HG02852 (cell line): ENCODE results near the gene CLDN14.
"Not testable (repeated sequence)": the region's sequence is repeated elsewhere in the genome, so short reads cannot be mapped to it uniquely, and the experiment has no call there.

Source experiments
- ATAC-seq: cut with Tn5 transposase; IDR thresholded peaks from one replicate; pipeline ENCODE4 v1.9.1; 2021; ENCODE audit warnings: mild to moderate bottlenecking, moderate library complexity; ENCODE audit not compliant: unreplicated experiment

CLDN14 gene

DNA sequence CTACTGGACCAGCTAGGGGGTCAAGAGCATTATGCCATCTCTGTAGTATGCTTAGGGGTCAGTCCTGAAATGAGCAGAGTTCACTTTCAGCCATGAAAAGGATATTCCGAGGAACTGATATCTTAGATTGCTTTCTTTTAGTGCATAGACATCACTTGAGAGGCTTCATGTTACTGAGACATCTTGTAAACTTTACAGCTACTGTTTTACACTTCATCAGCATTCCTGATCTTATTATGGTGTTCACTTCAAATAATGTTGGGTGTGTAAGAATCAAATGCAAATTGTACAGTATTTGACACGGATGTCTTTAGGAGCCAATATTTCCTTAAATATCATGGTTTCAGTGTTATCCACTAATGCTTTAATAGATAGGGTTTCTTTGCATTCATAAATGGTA, 22.4 kb upstream of the CLDN14 start:
- no peak for ATAC-seq

DNA sequence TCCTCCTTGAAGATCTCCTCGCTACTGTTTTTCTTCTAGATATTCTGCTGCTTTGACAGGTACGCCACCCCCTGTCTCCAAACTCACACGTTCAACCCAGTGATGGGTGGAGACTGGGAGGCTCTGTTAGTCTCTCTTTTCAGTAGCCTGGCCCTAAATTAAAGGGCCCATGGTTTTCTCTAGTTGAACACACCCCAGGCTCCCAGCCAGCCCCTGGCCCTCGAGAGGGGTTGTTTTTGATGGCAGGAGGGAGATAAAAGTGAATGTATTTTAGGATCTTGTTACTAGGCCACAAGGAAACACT, 21.6 kb upstream of the CLDN14 start:
- no peak for ATAC-seq

DNA sequence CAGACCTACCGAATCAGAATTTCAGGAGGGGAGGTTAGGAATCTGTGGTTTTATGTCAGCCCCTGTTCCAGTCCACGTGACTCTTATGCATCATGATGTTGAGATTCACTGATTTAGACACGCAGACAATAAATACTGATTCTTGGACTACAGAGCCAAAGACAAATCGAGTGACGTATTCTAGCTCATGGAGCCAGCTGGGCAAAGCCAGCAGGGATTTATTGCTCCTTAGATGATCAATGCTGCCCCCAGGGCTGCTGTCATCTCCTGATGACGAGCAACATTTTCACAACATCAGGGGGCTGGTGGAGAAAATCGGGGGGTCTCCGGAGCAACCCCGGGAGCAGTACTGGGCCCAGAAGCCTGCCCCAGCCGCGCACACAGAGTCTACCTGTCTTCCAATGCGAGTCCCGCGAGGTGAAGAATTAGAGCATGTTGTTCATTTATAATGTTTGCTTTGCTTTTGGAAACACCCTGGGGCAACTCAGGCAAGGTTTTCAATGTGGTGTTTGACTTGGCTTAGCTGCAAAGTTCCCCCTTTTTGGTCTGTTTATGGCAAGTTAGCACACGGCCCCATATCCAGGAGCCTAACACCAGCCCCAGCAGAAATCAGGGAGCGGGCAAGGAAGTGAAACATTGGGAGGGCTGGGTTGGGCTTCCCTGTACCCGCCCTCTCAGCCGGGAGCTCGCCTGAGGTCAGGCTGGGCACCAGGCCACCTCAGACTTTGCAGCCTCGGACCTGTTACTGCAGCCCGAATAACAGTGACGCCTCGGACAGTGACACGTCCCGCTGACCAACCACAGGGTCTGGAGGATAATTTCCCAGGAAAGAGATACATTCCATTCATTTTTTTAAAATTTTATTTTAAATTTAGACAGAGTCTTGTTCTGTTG, 19.9 kb upstream of the CLDN14 start:
- no peak for ATAC-seq

GRCh38 chr21:36494557-36494956, 14.6 kb upstream of the CLDN14 start:
- no peak for ATAC-seq

- no peak for ATAC-seq
Observed at GRCh38 chr21:36491209-36491910, 11.4 kb upstream of the CLDN14 start.

DNA sequence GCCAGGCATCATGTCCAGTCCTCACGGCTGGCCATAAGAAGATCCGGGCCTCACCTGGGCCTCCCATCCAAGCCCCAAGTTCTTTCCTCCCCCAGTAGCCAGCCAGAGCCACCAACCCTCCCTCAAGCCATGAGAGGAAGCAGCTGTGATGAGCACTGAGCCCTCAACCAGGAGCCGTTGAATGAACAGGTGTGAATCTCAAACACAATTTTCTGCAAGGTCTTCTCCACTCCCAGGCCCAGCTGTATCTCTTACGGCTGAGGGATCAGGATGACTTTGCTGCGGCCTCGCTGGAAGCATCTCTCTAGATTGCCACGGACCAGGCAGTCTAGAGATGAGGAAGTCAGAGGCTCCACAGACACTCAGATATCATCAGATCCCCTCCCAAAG, 9.8 kb upstream of the CLDN14 start:
- ATAC-seq = no peak

- no peak for ATAC-seq
Observed at GRCh38 chr21:36489103-36489775, 9.3 kb upstream of the CLDN14 start.

DNA sequence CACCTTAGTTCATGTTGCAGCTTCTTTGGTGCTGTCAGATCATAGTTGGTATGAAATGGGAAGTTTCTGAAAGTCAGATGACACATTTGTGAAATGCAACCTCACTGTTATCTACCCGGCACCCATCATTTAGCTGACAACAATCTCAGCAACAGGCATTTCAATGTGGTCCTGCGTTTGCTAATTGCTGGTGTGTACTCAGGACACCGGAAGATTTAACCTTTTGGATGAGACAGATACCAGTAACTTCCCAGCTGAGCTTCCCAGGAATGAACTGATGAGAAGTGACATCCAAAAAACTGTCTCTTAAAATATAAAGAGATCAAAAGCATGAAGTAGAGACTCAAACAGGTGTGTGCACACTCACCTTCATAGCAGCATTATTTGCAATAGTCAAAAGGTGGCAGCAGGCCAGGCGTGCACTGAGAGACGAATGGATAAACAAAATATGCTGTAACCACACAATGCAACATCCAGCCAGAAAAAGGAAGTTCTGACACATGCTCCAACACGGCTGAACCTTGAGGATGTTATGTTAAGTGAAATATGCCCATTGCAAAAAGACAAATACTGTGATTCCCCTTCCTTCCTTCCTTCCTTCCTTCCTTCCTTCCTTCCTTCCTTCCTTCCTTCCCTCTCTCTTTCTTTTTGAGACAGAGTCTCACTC, 7.9 kb upstream of the CLDN14 start:
- no peak for ATAC-seq

- ATAC-seq = no peak
Observed at GRCh38 chr21:36486246-36486645, 6.3 kb upstream of the CLDN14 start.

GRCh38 chr21:36485476-36485875, 5.6 kb upstream of the CLDN14 start:
- ATAC-seq = no peak

- no peak for ATAC-seq
Observed at GRCh38 chr21:36483095-36483494, 3.2 kb upstream of the CLDN14 start.

GRCh38 chr21:36482673-36483072, 2.8 kb upstream of the CLDN14 start:
- no peak for ATAC-seq

GRCh38 chr21:36482181-36482580, 2.3 kb upstream of the CLDN14 start:
- no peak for ATAC-seq

DNA sequence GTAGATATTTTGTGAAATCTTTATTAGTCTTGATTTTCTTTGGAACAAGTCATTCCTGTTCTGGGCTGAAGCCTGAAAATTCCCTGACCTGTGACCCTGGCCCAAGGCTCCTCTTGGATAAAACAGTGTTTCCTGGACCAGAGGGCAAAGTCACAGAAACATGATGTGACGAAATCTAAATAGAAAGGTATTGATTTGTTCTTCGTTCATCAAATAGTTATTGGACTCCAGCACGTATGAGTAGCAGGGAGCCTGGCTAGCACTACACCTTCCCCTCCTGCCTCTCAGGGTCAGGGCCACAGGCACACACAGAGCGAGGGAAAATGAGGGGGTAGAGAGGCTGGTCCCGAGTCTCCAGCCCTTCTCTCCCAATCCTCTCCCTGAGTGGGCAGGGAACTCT, 1.7 kb upstream of the CLDN14 start:
- ATAC-seq = no peak

- ATAC-seq = no peak
Observed at GRCh38 chr21:36480618-36481017, 696 bp upstream of the CLDN14 start.

GRCh38 chr21:36478941-36479340, 981 bp downstream of the CLDN14 start:
- ATAC-seq = no peak

- ATAC-seq = no peak
Observed at GRCh38 chr21:36478207-36478701, 1.7 kb downstream of the CLDN14 start.

DNA sequence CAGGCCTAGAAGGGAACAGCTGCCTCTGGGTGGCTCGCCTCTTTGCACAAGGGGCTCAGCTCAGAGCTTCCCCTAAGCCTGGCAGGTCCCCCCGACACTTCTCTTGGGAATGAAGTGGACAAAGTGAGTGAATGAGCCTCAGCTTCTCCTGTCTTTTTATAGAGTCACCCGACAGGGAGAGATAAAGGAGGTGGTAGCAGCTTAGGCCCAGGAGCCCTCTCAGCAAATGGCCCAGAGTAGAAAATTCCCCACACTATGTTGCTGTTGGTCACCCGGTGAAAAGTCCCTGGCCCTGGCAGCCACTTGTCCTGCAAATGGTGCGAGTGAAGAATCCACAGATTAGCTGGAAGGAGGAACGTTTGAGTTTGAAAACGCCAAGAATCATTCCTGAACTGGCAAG, 2.4 kb downstream of the CLDN14 start:
- no peak for ATAC-seq

DNA sequence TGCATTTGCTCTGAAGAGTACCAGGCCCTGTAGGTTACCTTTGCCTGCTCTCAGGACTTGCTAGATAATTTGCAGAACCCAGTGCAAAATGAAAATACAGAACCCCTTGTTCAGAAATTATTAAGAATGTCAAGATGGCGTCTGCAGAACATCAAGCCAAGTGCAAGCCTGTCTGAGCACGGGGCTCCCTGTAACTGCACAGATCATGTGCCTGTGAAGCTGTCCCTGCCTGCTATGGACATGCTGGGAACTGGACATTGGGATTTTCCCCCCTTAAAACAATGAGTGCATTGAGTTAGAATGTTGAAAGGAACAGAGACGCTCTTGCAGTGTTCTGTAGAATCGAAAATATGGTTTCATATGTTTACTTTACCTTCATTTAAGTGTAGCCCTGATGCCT, 2.9 kb downstream of the CLDN14 start:
- no peak for ATAC-seq

DNA sequence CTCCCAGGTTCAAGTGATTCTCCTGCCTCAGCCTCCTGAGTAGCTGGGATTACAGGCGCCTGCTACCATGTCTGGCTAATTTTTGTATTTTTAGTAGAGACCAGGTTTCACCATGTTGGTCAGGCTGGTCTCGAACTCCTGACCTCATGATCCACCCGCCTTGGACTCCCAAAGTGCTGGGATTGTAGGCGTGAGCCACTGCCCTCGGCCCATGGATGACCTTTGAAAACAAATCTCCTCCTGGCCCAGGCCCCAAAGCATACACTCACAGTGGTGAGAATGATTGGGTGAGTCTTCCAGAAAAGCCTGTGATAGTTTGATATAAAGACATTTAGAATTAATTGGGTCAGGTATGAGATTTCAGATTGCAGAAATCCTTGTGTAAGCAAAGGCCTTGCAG, 3.4 kb downstream of the CLDN14 start:
- ATAC-seq = not testable (repeated sequence)

- ATAC-seq = no peak
Observed at GRCh38 chr21:36474591-36474990, 5.3 kb downstream of the CLDN14 start.
